ENCODE measurements around the gene GNG7. TPM values are rescaled to one million over a fixed set of nuclear protein-coding genes. Genes with fewer than 3 reads are reported as not detected.

Gene GNG7
- polyA plus RNA-seq, 1 donor (not counting 4 experiments of a cell fraction or from before 2014, with no cell fraction given): 0.01 TPM

GRCh38 chr19:2634228-2634951 lies 68.1 kb downstream of the GNG7 start:
- no peaks in the 10 kb centered on the region for H4K20me1 ChIP-seq (ENCODE audit: control insufficient read depth, extremely low read depth, insufficient read depth, low read length)
- H3K9me1 ChIP-seq (ENCODE audit: control insufficient read depth, extremely low read depth, insufficient read depth, low read length): no peaks in the 10 kb centered on the region
- H3K27ac ChIP-seq (ENCODE audit: control insufficient read depth, insufficient read depth, low read length): no peak overlapping the region
- H3K9me3 ChIP-seq (ENCODE audit: control insufficient read depth, low read depth, low read length): peaks cover 12% of the 10 kb centered on the region
- DNase-seq (ENCODE audit: low read depth, low spot score): no peak
- no peak for TF ChIP-seq CTCF (optimal IDR thresholded peaks at IDR 0.05 in 1 of 3, IDR thresholded peaks at IDR 0.05 in 1 of 3, conservative IDR thresholded peaks at IDR 0.05 in 1 of 3; ENCODE audit: extremely low read depth in 1 of 3, insufficient read depth in 2 of 3, low read length in 3 of 3)
- TF ChIP-seq EZH2 (IDR thresholded peaks at IDR 0.05; ENCODE audit: low read length): no peak
- H3K4me2 ChIP-seq (ENCODE audit: control insufficient read depth, extremely low read depth, insufficient read depth, low read depth, low read length): no peak overlapping the region
- no peaks in the 10 kb centered on the region for H3K36me3 ChIP-seq (ENCODE audit: control insufficient read depth in 2 of 2, extremely low read depth in 1 of 2, insufficient read depth in 2 of 2, low read length in 2 of 2)
- H3K9ac ChIP-seq (ENCODE audit: control insufficient read depth, extremely low read depth, insufficient read depth, low read length): no peak overlapping the region
- H3K79me2 ChIP-seq (ENCODE audit: control insufficient read depth, insufficient read depth, low read length): no peaks in the 10 kb centered on the region
- no peaks in the 10 kb centered on the region for H3K27me3 ChIP-seq (ENCODE audit: control insufficient read depth, extremely low read depth, insufficient read depth, low read length)
- FAIRE-seq: no peak
- peaks cover 6% of the 10 kb centered on the region for H3K4me1 ChIP-seq (ENCODE audit: control insufficient read depth, extremely low read depth, insufficient read depth, low read length)
- H3K4me3 ChIP-seq (ENCODE audit: control insufficient read depth in 2 of 3, extremely low read depth in 1 of 3, insufficient read depth in 2 of 3, low read depth in 1 of 3, low read length in 3 of 3): no peak overlapping the region
- H2AFZ ChIP-seq (ENCODE audit: control insufficient read depth, low read length): no peak overlapping the region
- dilution Hi-C loops (cut with MboI; ENCODE audit: extremely low pct_ligation_motif_present, low sequenced_read_pairs): no loop called here

GRCh38 chr19:2633693-2634075 lies 68.8 kb downstream of the GNG7 start:
- Histone ChIP-seq H3K4me2 (ENCODE audit: control insufficient read depth, extremely low read depth, insufficient read depth, low read depth, low read length) (no peak overlapping the region), H3K9ac (ENCODE audit: control insufficient read depth, extremely low read depth, insufficient read depth, low read length) (no peak overlapping the region), H3K27ac (ENCODE audit: control insufficient read depth, insufficient read depth, low read length) (no peak overlapping the region), H3K9me3 (ENCODE audit: control insufficient read depth, low read depth, low read length) (peaks cover 14% of the 10 kb centered on the region), H3K9me1 (ENCODE audit: control insufficient read depth, extremely low read depth, insufficient read depth, low read length) (no peaks in the 10 kb centered on the region), H3K36me3 (ENCODE audit: control insufficient read depth in 2 of 2, extremely low read depth in 1 of 2, insufficient read depth in 2 of 2, low read length in 2 of 2) (no peaks in the 10 kb centered on the region), H3K79me2 (ENCODE audit: control insufficient read depth, insufficient read depth, low read length) (no peaks in the 10 kb centered on the region), H2AFZ (ENCODE audit: control insufficient read depth, low read length) (no peak overlapping the region), H3K27me3 (ENCODE audit: control insufficient read depth, extremely low read depth, insufficient read depth, low read length) (no peaks in the 10 kb centered on the region), H3K4me3 (ENCODE audit: control insufficient read depth in 2 of 3, extremely low read depth in 1 of 3, insufficient read depth in 2 of 3, low read depth in 1 of 3, low read length in 3 of 3) (no peak overlapping the region), H3K4me1 (ENCODE audit: control insufficient read depth, extremely low read depth, insufficient read depth, low read length) (no peaks in the 10 kb centered on the region), H4K20me1 (ENCODE audit: control insufficient read depth, extremely low read depth, insufficient read depth, low read length) (no peaks in the 10 kb centered on the region)
- FAIRE-seq: no peak
- DNase-seq (ENCODE audit: low read depth, low spot score): no peak
- TF ChIP-seq EZH2 (IDR thresholded peaks at IDR 0.05; ENCODE audit: low read length) (no peak), CTCF (optimal IDR thresholded peaks at IDR 0.05 in 1 of 3, IDR thresholded peaks at IDR 0.05 in 1 of 3, conservative IDR thresholded peaks at IDR 0.05 in 1 of 3; ENCODE audit: extremely low read depth in 1 of 3, insufficient read depth in 2 of 3, low read length in 3 of 3) (no peak)
- dilution Hi-C loops (cut with MboI; ENCODE audit: extremely low pct_ligation_motif_present, low sequenced_read_pairs): no loop called here
